NOMO-1 (cell line): Measurements from ENCODE around the gene TBPL1.

ENCODE experiments used
- DNase-seq, 2 experiments: peaks; one replicate each; lab custom pipeline; 2025; ENCODE audit not compliant: unreplicated experiment in 2 of 2; lab: John Stamatoyannopoulos, UW

Gene TBPL1

GRCh38 chr6:134003542-134003951, 50.5 kb downstream of the TBPL1 start:
- DNase-seq = no peak

- no peak for DNase-seq
Observed at GRCh38 chr6:134004714-134005113, 51.7 kb downstream of the TBPL1 start.

GRCh38 chr6:134005800-134006199, 52.8 kb downstream of the TBPL1 start:
- no peak for DNase-seq

GRCh38 chr6:134007077-134007476, 54.1 kb downstream of the TBPL1 start:
- no peak for DNase-seq

- DNase-seq = no peak
Observed at GRCh38 chr6:134009876-134010275, 56.9 kb downstream of the TBPL1 start.

GRCh38 chr6:134010400-134010799, 57.4 kb downstream of the TBPL1 start:
- DNase-seq = no peak

GRCh38 chr6:134010974-134011373, 58.0 kb downstream of the TBPL1 start:
- DNase-seq = no peak

GRCh38 chr6:134014588-134015137, 61.6 kb downstream of the TBPL1 start:
- no peak for DNase-seq

GRCh38 chr6:134015719-134016557, 62.9 kb downstream of the TBPL1 start:
- DNase-seq = no peak

- DNase-seq = no peak
Observed at GRCh38 chr6:134016558-134016814, 63.5 kb downstream of the TBPL1 start.

GRCh38 chr6:134020071-134020470, 67.0 kb downstream of the TBPL1 start:
- DNase-seq = no peak

GRCh38 chr6:134020543-134020942, 67.5 kb downstream of the TBPL1 start:
- DNase-seq = no peak

GRCh38 chr6:134020968-134021367, 67.9 kb downstream of the TBPL1 start:
- DNase-seq = no peak

- DNase-seq = peak; percentile 53 to 70
Observed at GRCh38 chr6:134021396-134022122, 68.5 kb downstream of the TBPL1 start.

- DNase-seq = no peak
Observed at GRCh38 chr6:134022650-134023049, 69.6 kb downstream of the TBPL1 start.

GRCh38 chr6:134026597-134026996, 73.6 kb downstream of the TBPL1 start:
- DNase-seq = no peak

GRCh38 chr6:134028438-134028837, 75.4 kb downstream of the TBPL1 start:
- DNase-seq = no peak

GRCh38 chr6:134029495-134030455, 76.8 kb downstream of the TBPL1 start:
- no peak for DNase-seq

GRCh38 chr6:134031696-134032255, 78.8 kb downstream of the TBPL1 start:
- DNase-seq = no peak

- DNase-seq = no peak
Observed at GRCh38 chr6:134034478-134034877, 81.5 kb downstream of the TBPL1 start.
